SW 1271 (cell line): Measurements from ENCODE around the gene NDUFAF3.

ENCODE experiments used
- DNase-seq, 2 experiments: peaks; one replicate each; lab custom pipeline; 2025; lab: John Stamatoyannopoulos, UW

Gene NDUFAF3

GRCh38 chr3:49054344-49054862 is 32.5 kb downstream of the NDUFAF3 start:
- no peak for DNase-seq

GRCh38 chr3:49057268-49057667 is 35.3 kb downstream of the NDUFAF3 start:
- no peak for DNase-seq

DNA sequence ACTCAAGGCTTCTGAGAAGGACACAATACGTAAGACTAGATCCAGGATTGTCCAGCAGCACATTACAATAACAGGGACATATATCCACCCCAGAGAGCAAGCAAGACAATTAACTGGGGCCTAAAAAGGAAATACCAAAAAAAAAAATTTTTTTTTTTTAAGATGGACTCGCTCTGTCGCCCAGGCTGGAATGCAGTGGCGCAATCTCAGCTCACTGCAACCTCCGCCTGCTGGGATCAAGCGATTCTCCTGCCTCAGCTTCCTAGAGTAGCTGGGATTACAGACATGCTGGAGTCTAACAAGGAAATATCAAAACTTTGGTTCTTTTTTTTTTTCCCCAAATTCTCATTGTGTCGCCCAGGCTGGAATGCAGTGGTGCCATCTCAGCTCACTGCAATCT is 36.1 kb downstream of the NDUFAF3 start:
- DNase-seq, result no peak
